DMS114 treated with DMSO at 0.1 percent for 48 hours (cell line): ENCODE data around the gene DACT2.

Experiments
- DNase-seq: peaks from one replicate; lab custom pipeline; 2025; ENCODE audit not compliant: unreplicated experiment; lab: John Stamatoyannopoulos, UW

DACT2 gene

GRCh38 chr6:168265827-168266815, 53.5 kb downstream of the DACT2 start:
- DNase-seq: no peak

- no peak for DNase-seq
Observed at GRCh38 chr6:168265394-168265793, 54.2 kb downstream of the DACT2 start.

GRCh38 chr6:168264593-168265335, 54.8 kb downstream of the DACT2 start:
- DNase-seq: no peak

GRCh38 chr6:168263351-168263905, 56.1 kb downstream of the DACT2 start:
- no peak for DNase-seq

- DNase-seq: no peak
Observed at GRCh38 chr6:168261234-168261633, 58.3 kb downstream of the DACT2 start.

GRCh38 chr6:168260420-168260987, 59.1 kb downstream of the DACT2 start:
- DNase-seq: no peak

GRCh38 chr6:168258795-168259194, 60.8 kb downstream of the DACT2 start:
- DNase-seq: no peak

- no peak for DNase-seq
Observed at GRCh38 chr6:168256940-168257339, 62.6 kb downstream of the DACT2 start.
